Stimulated activated CD8-positive, alpha-beta memory T cell treated with anti-CD3 and anti-CD28 coated beads, Interleukin-12 subunit alpha, Interleukin-12 subunit beta, amount 100 ng/mL, for 24 hours (primary cell): ENCODE measurements around the gene METTL2A.
"Not testable (repeated sequence)": the region's sequence is repeated elsewhere in the genome, so short reads cannot be mapped to it uniquely, and the experiment has no call there.

Source experiments
- DNase-seq: peaks from one replicate; pipeline ENCODE4 v3.0.0-alpha.2; 2020; ENCODE audit errors: extremely low read depth

The METTL2A gene

DNA sequence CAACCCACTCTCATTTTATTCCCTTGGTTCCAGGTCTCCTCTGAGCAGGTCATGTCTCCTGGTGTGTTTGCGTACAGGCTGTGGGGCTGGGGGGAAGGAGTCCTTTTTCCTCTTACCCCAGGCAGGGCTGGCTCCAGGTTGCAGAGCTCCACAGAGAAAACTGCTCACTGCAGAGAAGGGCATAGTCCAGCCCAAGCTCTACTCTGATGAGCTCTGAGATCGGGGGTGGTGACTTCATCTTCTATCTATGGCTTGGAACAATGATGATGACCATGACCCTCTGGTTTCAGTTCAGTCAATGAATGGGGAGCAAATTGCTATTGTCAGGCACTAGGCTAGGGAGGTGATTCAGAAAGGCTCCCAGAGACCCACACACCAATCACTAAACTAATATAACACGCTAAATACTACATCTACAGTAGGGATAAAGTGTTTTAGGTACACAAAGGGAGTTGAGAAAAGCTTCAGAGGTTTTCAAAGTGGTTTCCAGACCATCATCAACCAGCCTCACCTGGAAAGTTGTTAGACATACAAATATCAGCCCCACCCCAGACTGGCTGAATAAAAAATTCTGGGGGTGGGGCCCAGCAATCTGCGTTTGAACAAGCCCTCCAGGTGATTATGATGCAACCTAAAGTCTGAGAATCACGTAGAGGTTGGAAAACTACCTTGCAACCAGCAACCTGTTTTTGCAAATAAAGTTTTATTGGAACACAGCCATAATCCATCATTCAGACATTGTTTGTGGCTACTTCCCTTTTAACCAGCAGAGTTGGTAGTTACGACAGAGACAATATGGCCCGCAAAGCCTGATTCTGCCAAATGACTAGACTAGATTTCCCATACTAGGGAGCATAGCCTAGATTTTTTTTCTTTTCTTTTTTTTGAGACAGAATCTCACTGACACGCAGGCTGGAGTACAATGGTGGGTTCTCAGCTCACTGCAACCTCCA lies 49.6 kb downstream of the METTL2A start:
- DNase-seq: not testable (repeated sequence)

DNA sequence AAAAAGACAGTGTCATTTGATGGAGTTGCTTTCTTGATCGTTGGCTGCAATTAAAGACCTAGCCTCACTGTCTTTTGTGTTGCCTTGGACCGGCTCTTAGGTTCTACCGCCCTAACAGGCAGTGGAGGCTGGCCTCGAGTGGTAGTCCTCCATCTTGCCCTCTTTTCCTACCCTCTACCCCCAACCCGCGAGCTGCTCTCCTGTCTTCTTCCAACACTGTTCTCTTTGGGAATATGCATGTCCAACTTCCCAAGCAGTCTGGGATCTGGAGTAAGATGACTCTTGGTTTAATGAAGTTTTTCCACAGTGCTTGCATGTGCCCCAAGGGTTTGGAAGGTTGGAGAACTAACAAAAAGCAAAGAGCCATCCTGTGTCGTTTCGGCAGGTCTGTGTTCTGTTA lies 53.4 kb downstream of the METTL2A start:
- DNase-seq: not testable (repeated sequence)

DNA sequence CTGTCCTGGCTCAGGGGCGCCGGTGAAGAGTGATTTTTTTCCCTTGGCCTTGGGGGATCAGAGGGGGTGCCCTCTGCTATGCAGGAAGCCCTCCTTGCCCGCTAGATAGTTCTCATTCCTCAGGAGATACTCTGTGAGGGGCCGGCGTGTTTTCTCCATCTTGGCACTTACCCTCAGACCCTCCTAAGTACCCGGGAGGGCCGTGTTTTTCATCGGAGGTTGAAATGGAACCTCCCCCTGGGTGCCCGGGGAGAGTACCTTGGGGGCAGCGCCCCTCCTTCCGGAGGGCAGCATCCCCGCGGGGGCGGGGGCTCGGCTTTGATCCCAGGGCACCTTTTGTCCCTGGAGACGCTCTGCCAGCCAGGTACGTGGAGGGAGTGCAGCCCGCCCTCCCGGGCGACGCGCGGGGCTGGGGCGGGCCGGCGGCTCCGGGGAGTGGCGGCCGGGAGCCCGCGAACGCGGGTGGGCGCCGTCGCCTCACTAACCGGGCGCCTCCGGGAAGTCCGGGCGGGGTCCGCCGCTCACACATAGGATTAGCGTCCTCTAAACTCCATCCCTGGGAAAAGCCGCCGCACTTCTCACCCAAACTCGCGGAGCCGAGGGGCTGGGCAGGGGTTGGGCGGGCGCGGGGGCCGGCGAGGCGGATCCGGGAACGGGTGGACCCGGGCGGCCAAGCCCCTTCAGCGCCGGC lies 54.2 kb downstream of the METTL2A start:
- DNase-seq: peak; percentile 10

DNA sequence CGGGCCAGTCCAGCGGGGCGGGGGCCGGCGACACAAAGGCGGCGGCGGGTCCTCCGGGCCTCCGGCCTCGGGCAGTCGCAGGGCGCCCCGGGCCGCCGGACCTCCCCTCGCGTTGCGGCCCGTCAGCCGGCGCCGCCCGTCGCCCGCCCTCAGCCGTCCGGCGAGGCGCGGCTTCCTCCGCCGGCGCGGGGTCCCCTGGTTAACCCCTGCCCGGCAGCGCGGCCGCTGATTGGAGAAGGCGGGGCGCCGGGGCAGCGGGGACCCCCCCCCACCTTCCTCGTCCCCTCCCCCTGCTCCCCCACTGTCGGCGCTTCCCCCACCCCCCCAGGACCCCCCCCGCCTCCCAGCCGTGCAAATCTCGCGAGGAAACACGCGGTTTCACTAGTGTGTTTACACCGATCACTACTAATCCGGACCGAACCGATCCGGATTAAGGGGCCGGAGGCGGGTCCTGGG lies 54.8 kb downstream of the METTL2A start, which contains the start of gene TLK2:
TSS of gene TLK2 (plus strand) at position 402 of the 456 bp plus-strand sequence. CDS start 2,301 bp downstream, outside the sequence.
- DNase-seq: peak; percentile 55

DNA sequence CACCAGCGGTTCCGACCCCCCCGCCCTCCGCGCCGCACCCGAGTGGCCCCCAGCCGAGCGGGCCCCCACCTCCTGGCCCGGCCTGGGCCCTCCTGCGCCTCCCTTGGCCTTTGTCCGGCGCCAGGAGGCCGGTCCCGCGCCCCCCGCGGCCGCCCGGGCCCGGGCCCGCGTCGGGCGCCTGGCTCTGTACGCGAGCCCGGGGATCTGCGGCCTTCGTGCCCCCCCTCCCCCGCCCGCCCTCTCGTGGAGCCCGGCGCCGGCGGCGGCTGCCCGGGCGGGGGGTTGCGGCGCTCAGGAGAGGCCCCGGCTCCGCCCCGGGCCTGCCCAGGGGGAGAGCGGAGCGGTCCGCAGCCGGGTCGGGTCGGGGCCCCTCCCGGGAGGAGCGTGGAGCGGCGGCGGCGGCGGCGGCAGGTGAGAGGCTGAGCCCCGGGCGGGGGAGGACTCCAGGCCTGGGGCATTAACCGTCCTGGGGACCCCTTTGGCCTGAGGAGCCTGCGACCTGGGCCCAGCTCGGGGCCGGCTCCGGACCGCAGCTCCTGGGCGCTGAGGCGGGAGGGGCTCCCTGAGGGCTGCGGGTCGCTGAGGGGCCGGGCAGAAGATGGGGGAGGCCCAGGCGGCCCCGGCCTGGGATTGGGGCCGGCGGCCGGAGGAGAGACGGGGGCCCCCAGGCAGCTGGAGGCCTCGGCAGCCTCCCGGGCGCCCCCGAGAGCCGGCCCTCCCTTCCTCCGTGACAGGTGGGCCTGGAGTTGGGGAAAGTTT lies 55.4 kb downstream of the METTL2A start:
- DNase-seq: peak; percentile 12

DNA sequence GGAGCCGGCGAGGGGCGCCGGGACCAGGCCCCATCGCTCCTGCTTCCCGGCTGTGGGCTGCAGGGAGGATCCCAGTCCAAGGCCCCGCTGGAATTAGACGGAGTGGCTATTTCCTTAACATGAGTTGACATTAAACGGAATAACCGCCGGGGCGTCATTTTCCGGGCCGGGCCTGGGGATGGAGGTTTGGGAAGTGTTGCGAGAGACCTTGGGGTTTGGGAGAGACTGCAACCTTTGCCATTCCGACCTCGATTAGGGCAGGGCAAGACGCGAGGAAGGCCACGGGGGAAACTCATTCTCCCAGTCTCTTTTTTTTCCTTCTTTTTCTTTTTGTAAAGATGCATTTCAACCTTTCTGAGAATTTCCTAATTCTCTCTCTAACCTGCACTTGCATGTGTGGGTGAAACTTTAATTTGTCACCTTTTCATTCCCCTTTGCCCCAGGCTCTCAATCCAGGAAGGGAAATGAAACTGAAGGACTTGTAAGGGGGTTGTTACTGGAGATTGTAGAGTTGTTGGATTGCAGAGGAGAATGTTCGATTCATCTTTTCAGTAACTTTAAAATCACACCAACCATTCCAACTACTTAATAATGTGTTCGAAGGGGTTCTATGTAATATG lies 56.1 kb downstream of the METTL2A start:
- DNase-seq: not testable (repeated sequence)

DNA sequence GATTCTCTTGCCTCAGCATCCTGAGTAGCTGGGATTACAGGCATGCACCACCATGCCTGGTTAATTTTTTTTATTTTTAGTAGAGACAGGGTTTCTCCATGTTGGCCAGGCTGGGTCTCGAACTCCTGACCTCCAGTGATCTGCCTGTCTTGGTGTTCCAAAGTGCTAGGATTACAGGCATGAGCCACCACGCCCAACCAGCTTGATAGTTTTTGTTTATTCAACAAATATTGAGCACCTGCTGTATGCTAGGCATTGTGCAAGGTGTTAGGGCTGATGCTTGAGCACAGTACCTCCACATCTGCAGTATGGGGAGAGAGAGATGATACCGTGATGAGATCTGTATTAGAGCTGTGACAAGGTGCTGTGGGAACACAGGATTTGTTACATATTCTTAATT lies 58.9 kb downstream of the METTL2A start:
- DNase-seq: not testable (repeated sequence)

DNA sequence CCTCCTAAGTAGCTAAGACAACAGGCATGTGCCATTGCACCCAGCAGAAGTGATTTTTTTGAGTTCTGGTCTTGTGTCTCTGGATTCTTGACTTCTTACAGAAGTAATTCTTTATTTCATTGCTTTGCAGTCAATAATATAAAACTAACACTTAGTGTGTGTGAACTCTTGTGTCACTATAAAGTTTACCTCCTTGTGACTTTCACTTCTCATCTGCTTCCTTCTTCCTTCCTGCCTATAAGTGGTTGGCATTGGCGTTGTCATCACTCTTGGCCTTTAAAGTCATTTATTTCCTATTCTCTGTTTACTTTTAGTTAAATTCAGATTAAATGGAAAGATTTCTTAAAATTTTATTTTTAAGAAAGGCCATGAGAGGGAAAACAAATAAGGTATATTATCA lies 67.3 kb downstream of the METTL2A start:
- not testable (repeated sequence) for DNase-seq

DNA sequence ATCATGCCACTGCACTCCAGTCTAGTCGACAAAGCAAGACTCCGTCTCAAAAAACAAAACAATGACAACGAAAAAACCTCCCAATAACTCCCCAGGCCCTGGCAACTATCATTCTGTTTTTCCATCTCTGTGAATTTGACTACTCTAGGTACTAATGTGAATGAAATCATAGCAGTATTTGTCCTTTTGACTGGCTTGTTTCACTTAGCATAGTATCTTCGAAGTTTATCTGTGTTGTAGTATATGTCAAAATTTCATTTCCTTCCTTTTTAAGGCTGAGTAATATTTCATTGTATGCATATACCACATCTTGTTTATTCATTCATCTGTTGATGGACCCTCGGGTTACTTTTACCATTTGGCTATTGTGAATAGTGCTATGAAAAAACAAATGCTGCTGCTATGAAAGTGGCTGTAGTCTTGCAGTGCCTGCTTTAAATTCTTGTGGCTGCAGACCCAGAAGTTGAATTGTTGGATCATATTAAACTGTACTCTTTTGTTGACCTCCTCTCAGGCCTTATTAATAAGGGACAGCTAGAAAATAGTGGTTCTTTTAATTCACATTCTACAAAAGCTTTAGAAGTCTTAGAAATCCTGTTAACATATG lies 69.5 kb downstream of the METTL2A start:
- not testable (repeated sequence) for DNase-seq

DNA sequence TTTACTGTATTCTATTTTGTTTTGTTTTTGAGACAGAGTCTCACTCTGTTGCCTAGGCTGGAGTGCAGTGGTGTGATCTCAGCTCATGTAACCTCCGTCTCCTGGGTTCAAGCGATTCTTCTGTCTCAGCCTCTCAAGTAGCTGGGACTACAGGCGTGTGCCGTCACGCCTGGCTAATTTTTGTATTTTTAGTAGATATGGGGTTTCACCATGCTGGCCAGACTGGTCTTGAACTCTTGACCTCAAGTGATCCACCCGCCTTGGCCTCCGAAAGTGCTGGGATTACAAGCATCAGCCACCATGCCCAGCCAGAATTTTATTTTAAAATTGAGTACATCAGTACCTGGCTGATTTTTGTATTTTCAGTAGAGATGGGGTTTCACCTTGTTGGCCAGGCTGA lies 70.4 kb downstream of the METTL2A start:
- DNase-seq: not testable (repeated sequence)

DNA sequence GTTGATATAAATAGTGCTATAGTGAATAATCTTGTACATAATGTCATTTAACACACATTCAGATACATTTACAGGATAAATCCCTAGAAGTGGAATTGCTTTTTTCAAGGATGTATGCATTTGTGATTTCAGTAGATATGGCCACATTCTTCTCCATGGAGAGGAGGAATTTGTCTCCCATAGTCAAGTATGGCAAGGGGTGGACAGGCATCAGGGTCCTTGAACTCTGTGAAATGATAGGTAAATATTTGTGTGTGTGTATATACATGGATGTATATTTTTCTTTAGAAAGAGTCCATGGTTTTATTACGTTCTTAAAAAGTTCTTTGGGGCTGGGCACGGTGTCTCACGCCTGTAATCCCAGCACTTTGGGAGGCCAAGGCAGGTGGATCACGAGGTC lies 72.6 kb downstream of the METTL2A start:
- DNase-seq: not testable (repeated sequence)

DNA sequence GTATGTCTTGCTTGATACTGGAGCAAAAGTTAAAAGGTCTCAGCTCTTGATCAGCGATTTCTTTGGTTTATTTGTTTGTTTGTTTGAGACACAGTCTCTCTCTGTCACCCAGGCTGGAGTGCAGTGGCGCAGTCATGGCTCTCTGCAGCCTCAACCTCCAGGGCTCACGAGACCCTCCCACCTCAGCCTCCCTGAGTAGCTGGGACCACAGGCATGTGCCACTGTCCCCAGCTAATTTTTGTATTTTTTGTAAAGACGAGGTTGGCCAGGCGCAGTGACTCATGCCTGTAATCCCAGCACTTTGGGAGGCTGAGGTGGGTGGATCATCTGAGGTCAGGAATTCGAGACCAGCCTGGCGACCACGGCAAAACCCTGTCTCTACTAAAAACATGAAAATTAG lies 75.1 kb downstream of the METTL2A start:
- DNase-seq: not testable (repeated sequence)
